ENCODE results near the gene SLC17A2. TPM values are rescaled to one million over a fixed set of nuclear protein-coding genes. Genes with fewer than 3 reads are reported as not detected.
A peak's percentile ranks its signal among the peaks of the same experiment; 100 is the strongest.

SLC17A2 gene
- total and polyA plus RNA-seq, 2 of the 13 experiments (the other 11 are each of a cell fraction or from before 2014, with no cell fraction given) = 11.2 to 32.4 TPM

DNA sequence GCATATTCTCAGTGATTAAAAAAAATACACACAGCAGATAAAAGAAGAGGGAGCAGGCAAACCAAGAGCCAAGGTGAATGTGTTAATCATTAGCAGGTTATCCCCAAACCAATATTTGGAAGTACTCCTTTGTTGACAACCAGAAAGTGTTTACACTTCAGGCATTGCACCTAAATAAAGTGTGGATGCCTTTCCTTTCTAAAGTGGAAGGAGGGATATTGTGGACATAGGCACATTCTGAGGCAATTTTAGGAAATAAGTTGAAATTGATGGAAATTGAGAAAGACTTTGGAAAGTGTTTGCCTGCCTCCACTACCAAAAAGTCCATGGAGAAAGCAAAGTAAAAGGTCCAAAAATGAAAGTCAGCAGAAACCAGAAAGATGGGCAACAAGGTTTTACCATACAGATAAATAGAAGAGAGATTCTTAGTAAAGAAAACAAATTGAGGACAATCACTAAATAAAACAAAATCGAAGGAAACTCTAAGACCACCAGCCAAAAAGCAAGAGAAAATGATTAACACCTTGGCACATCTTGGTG lies 22.9 kb downstream of the SLC17A2 start (continued):
- TF ChIP-seq ZNF234 (CRISPR knock-in tag; conservative IDR thresholded peaks at IDR 0.05) (no peak), ZNF749 (CRISPR knock-in tag; IDR thresholded peaks at IDR 0.05; ENCODE audit: borderline replicate concordance) (peak; percentile 56; the same call in 1 of the 2 replicates), NR2F2 (IDR thresholded peaks at IDR 0.05; ENCODE audit: borderline replicate concordance, low read depth) (peak; percentile 58; the same call in 1 of the 2 replicates), HOXA5 (CRISPR knock-in tag; IDR thresholded peaks at IDR 0.05) (peak; percentile 87), TOPORS (CRISPR knock-in tag; IDR thresholded peaks at IDR 0.05) (no peak), SOX5 (CRISPR knock-in tag; IDR thresholded peaks at IDR 0.05; ENCODE audit: borderline replicate concordance) (peak; percentile 92; the same call in 1 of the 2 replicates), FOXJ3 (CRISPR knock-in tag; IDR thresholded peaks at IDR 0.05; ENCODE audit: borderline replicate concordance) (peak; percentile 96; the same call in 1 of the 2 replicates), ZC3H13 (CRISPR knock-in tag; IDR thresholded peaks at IDR 0.05) (no peak), NCOR1 (IDR thresholded peaks at IDR 0.05; ENCODE audit: borderline replicate concordance, low read length) (peak; percentile 21; the same call in 1 of the 2 replicates), SRF (IDR thresholded peaks at IDR 0.05; ENCODE audit: low read depth, low read length) (0 out of 2 replicates have a peak, but pooled peaks have one; percentile 30)
- TF ChIP-seq, protein P1, sequence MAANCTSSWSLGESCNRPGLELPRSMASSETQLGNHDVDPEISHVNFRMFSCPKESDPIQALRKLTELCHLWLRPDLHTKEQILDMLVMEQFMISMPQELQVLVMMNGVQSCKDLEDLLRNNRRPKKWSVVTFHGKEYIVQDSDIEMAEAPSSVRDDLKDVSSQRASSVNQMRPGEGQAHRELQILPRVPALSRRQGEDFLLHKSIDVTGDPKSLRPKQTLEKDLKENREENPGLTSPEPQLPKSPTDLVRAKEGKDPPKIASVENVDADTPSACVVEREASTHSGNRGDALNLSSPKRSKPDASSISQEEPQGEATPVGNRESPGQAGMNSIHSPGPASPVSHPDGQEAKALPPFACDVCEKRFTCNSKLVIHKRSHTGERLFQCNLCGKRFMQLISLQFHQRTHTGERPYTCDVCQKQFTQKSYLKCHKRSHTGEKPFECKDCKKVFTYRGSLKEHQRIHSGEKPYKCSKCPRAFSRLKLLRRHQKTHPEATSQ (CRISPR knock-in tag; IDR thresholded peaks at IDR 0.05; ENCODE audit: borderline replicate concordance) = peak; percentile 46; the same call in 1 of the 2 replicates
- TF ChIP-seq, protein P2, sequence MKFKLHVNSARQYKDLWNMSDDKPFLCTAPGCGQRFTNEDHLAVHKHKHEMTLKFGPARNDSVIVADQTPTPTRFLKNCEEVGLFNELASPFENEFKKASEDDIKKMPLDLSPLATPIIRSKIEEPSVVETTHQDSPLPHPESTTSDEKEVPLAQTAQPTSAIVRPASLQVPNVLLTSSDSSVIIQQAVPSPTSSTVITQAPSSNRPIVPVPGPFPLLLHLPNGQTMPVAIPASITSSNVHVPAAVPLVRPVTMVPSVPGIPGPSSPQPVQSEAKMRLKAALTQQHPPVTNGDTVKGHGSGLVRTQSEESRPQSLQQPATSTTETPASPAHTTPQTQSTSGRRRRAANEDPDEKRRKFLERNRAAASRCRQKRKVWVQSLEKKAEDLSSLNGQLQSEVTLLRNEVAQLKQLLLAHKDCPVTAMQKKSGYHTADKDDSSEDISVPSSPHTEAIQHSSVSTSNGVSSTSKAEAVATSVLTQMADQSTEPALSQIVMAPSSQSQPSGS (CRISPR knock-in tag; IDR thresholded peaks at IDR 0.05) = peak; percentile 64; the same call in 1 of the 2 replicates
- TF ChIP-seq, protein P3, sequence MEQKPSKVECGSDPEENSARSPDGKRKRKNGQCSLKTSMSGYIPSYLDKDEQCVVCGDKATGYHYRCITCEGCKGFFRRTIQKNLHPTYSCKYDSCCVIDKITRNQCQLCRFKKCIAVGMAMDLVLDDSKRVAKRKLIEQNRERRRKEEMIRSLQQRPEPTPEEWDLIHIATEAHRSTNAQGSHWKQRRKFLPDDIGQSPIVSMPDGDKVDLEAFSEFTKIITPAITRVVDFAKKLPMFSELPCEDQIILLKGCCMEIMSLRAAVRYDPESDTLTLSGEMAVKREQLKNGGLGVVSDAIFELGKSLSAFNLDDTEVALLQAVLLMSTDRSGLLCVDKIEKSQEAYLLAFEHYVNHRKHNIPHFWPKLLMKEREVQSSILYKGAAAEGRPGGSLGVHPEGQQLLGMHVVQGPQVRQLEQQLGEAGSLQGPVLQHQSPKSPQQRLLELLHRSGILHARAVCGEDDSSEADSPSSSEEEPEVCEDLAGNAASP (CRISPR knock-in tag; IDR thresholded peaks at IDR 0.05; ENCODE audit: borderline replicate concordance) = peak; percentile 57; the same call in 1 of the 2 replicates
- TF ChIP-seq, protein P4, sequence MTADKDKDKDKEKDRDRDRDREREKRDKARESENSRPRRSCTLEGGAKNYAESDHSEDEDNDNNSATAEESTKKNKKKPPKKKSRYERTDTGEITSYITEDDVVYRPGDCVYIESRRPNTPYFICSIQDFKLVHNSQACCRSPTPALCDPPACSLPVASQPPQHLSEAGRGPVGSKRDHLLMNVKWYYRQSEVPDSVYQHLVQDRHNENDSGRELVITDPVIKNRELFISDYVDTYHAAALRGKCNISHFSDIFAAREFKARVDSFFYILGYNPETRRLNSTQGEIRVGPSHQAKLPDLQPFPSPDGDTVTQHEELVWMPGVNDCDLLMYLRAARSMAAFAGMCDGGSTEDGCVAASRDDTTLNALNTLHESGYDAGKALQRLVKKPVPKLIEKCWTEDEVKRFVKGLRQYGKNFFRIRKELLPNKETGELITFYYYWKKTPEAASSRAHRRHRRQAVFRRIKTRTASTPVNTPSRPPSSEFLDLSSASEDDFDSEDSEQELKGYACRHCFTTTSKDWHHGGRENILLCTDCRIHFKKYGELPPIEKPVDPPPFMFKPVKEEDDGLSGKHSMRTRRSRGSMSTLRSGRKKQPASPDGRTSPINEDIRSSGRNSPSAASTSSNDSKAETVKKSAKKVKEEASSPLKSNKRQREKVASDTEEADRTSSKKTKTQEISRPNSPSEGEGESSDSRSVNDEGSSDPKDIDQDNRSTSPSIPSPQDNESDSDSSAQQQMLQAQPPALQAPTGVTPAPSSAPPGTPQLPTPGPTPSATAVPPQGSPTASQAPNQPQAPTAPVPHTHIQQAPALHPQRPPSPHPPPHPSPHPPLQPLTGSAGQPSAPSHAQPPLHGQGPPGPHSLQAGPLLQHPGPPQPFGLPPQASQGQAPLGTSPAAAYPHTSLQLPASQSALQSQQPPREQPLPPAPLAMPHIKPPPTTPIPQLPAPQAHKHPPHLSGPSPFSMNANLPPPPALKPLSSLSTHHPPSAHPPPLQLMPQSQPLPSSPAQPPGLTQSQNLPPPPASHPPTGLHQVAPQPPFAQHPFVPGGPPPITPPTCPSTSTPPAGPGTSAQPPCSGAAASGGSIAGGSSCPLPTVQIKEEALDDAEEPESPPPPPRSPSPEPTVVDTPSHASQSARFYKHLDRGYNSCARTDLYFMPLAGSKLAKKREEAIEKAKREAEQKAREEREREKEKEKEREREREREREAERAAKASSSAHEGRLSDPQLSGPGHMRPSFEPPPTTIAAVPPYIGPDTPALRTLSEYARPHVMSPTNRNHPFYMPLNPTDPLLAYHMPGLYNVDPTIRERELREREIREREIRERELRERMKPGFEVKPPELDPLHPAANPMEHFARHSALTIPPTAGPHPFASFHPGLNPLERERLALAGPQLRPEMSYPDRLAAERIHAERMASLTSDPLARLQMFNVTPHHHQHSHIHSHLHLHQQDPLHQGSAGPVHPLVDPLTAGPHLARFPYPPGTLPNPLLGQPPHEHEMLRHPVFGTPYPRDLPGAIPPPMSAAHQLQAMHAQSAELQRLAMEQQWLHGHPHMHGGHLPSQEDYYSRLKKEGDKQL (CRISPR knock-in tag; IDR thresholded peaks at IDR 0.05; ENCODE audit: low read depth) = peak; percentile 89
